AG08396 (cell line): ENCODE results near the gene DDOST.
"Not testable (repeated sequence)": the region's sequence is repeated elsewhere in the genome, so short reads cannot be mapped to it uniquely, and the experiment has no call there.

Source experiments
- DNase-seq: peaks from one replicate; pipeline ENCODE4 v3.0.0; 2012; ENCODE audit warnings: low spot score, mixed read lengths

Gene DDOST

GRCh38 chr1:20625176-20626097 lies 35.7 kb downstream of the DDOST start:
- DNase-seq = no peak

DNA sequence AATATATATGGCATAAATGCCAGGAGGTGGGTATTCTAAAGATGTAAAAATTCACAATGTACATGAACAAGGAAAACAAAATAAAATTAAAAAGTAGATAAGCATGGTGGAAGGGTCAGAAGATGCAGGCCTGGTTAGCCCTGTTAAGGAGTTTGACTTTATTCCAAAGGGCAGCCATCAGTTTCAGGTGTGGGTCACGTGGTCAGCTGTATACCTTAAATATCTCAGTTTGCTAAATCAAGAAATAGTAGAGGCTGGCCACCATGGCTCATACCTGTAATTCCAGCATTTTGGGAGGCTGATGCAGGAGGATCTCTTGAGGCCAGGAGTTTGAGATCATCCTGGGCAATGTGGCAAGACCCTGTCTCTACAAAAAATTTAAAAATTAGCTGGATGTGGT lies 36.5 kb downstream of the DDOST start:
- DNase-seq = no peak

GRCh38 chr1:20621012-20621411 lies 40.2 kb downstream of the DDOST start:
- no peak for DNase-seq

DNA sequence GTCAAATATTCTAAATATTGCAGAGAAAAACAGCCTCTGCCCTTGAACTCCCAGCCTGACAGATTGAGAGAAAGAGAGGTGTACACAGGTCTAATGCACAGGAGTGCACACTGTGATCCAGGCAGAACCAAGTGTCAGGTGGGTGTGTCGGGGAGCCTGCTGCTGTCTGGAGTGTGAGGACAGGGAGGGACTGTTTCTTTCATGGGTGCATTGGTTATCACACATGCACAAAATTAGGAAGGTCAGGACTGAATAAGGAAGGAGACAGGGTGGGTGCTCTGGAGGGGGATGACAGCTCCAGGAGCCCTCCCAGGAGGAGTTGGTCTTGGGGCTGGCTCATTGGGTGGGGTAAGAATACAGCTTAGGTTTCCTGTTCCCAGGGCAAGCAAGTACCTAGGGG lies 41.2 kb downstream of the DDOST start:
- DNase-seq = no peak

DNA sequence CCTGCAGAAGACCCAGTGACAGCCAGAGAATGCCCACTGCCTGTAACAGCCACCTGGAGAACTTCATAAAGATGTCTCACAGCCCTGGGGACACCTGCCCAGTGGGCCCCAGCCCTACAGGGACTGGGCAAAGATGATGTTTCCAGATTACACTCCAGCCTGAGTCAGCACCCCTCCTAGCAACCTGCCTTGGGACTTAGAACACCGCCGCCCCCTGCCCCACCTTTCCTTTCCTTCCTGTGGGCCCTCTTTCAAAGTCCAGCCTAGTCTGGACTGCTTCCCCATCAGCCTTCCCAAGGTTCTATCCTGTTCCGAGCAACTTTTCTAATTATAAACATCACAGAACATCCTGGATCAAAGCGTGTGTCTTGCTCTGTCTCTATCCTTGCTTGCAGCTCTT lies 42.6 kb downstream of the DDOST start:
- no peak for DNase-seq

GRCh38 chr1:20616847-20617487 lies 44.2 kb downstream of the DDOST start:
- no peak for DNase-seq

DNA sequence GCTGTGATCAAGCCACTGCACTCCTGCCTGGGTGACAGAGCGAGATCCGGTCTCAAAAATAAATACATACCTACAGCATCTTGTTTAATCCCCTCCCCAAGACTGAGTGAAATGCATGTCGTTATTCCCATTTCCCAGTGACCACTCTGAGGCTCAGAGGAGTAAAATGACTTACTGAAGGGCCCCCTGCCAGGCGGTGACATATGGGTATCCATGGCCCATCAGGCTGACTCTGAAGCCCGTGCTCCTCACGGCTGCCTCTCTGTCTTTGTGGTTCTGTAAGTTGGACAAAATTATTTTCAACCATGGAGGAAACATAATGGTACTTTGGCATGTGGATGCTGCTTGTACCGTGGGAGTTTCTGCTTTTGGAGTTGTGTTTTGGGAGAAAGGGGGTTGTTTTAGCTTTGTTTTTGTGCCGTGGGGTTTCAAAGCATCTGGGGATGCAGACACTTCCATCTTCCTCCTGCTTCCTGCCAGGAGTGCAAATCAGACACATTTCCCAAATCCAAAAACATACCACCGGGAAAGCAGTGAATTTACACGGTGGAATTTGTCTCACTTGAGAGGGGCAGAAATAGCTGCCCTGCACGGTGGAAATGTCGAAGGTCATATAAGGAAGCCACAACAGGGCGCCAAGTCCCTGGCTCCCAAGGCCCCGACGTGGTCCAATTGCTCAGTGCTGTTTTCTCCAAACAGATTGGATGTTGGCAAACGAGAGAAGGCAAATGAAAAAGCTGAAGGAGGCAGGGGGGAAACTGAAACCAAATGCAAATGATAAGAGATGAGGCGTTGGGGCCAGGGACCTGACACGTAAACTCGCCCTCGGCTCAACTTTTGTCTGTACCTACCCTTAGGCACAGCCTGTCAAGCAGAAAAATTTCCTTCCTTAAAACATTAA lies 45.0 kb downstream of the DDOST start:
- DNase-seq = no peak

DNA sequence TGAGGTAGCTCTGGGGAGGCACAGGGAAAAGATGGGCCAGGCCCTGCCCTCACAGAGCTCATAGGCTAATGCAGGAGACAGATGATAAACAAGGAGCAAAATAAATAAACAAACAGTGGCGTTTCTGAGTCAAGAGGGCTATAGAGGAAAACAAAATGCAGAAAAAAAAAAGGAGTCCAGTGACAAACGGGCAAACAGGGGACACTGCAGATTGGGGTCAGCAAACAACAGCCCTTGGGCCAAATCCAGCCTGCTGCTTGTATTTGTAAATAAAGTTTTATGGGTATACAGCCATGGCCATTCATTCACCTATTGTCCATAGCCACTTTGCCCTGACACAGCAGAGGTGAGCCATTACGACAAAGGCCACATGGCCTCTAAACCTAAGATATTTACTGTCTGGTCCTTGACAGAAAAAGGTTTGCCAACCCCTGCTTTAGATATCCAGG lies 47.0 kb downstream of the DDOST start:
- no peak for DNase-seq

GRCh38 chr1:20612221-20612746 lies 48.9 kb downstream of the DDOST start:
- no peak for DNase-seq

DNA sequence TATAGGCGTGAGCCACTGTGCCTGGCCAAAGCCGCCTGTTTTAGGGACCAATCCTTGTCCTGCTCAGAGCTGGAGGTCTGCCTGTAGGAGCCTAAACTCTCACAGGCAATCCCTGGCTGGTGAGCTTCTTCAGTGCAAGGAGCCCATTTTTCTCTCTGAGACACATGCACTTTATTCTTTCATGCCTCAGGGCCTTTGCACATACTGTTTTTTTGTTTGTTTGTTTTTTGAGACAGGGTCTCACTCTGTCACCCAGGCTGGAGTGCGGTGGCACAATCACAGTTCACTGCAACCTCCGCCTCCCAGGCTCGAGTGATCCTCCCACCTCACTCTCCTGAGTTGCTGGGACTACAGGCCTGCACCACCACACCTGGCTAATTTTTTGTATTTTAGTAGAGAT lies 49.5 kb downstream of the DDOST start:
- DNase-seq = no peak

- no peak for DNase-seq
Measured at GRCh38 chr1:20610970-20611369, 50.2 kb downstream of the DDOST start.

DNA sequence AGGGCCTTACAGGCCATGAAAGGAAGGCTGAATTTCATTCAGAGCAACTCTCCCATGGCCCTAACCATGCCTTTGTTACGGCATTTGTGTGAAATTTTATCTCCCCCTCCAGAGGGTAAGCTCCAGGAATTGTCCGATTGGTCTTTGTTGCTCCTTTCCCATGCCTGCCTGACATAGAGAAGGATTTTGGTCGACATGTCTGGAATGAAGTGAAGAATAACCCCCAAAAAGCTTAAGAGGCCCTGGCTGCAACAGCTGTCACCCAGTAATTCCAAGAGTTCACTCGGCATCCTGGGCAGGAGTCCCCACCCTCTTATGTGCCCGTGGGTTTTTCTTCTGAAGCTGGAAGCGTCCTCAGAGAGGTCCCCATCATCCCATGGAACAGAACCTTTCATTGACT lies 51.6 kb downstream of the DDOST start:
- no peak for DNase-seq

DNA sequence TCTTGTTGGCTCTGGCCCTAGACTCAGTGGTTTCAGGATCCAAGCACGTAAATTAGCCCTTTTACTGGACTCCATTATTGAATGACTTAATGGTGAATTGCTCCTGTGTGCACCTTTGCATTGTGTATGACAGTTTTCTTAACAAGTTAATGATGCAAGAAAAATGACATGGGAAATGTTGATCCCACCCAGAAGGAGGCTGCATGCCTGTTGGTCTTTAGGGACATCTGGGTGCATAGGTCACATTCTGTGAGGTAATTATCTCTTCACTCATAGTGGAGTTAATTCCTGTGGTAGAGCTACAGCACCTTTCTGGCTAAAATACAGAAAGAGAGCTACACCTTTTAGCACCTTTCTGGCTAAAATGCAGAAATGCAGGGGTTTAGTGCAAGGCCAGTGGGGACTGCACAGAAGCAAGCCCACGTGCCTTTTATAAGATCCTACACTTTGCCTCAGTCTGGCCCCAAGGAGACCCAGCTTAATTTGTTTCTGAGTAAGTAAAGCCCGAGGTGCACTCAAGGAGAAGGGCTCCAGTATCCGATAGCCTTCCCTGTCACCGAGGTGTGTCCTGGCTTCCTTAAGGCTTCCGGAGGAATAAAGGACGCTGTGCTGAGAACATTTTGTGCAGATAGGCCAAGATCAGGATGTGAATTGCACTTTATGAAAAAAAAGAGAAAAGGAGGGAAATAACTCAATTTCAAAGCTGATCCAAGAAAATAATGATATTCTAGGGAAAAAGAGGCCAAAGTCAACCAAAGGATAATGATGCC lies 54.2 kb downstream of the DDOST start:
- not testable (repeated sequence) for DNase-seq

DNA sequence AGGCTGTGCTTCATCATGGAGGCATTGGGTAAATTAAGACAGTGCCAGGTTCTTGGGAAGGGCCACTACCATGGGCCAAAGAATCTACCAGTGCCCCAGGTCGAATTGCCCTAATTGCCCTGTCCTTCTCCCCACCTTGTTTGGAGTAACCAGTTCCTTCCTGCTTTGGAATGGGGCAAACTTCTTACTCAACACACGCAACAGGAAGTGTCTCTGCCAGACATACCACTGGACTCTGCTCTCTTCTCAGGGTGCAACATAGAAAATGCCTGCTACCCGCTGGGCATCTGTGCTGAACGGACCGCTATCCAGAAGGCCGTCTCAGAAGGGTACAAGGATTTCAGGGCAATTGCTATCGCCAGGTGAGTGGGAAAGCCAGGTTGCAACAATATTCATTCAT lies 56.5 kb downstream of the DDOST start:
- no peak for DNase-seq

DNA sequence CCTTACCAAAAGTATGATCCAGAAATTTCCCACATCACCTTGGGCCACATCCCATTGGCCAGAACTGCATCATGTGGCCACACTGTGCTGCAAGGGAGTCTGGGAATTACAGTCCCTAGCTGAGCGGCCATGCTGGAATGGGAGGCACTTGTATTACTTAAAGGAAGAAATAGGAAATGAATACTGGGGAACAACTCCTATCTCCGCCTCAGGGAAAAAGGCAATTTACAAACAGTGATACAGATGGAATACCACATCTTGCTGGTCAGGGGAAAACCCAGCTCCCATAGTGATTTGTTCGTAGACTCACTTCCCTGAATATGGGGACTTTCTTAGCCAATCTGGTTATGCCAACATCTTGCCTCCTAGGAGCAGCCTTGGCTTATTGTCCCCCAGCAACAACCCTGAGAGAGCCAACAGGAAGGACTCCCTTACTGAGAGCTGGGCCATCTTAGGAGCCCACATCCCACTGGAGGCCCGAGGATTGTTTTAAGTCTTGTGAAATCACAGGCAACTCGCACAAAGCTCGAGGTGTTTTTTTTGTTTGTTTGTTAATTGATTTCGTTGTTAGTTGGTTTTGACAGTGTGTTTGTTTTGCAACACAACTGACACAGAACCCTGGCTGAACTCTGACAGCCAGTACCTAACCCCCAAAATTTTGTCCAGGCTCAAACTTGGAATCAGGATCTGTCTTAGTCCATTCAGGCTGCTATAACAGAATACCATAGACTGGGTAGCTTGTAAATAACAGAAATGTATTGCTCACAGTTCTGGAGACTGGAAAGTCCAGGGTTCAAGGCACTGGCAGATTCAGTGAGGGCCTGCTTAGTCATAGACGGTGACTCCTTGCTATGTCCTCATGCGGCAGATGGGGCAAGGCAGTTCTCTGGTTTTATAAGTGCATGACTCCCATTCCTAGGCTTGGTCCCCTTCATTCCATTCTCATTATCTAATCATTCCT lies 57.4 kb downstream of the DDOST start:
- DNase-seq = peak; percentile 77

DNA sequence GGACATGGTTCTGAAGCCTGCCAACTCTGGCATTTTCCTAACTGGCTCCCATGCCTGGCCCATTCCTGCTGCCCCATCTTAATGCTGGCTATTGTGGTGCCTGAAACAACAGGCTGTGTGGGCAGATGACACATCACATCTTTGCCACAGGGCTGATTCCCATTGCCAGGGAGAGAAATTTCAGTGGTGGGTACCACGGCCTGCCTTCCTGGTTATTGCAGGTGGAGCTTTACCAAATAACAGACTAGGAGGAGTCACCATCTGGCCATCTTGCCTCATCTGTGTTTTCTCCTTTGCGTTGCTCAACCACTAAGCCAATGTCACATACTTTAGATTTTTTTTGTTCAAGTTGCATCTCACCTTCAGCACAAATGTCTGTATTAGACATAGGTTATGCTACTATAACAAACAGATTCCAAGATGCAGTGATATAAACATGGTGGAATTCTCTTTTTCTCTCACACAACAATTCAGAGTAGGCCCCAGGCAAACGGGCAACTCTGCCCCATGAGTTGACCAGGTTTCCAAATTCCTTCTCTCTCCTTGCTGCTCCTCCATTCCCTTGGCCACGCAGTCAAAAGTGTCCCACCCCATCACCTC lies 58.2 kb downstream of the DDOST start:
- DNase-seq = no peak
